Endothelial cell of umbilical vein (primary cell): Measurements from ENCODE around the gene ZNF423. TPM values are rescaled to one million over a fixed set of nuclear protein-coding genes. Genes with fewer than 3 reads are reported as not detected.

ENCODE experiments used
- BruUV-seq: library from RNA; stranded (reverse); fragments of 400-500 nt; replicated peaks from 2 replicates; lab custom pipeline; 2021; lab: Mats Ljungman, UMichigan
- CTCF ChIA-PET: fragments of 300-600, 350-600 bp; sonication (Branson Sonifier 250); formaldehyde crosslinking; loops from one replicate; lab custom pipeline; 2021; ENCODE audit warnings: antibody characterized with exemption, inconsistent platforms; lab: Charles Lee
- POLR2A ChIA-PET: fragments of 300-600, 350-600 bp; sonication (Branson Sonifier 250); formaldehyde crosslinking; loops from one replicate; lab custom pipeline; 2021; ENCODE audit warnings: antibody characterized with exemption, inconsistent platforms; lab: Charles Lee
- DNase-seq: peaks from one replicate; pipeline ENCODE4 v3.0.0-alpha.2; 2011; ENCODE audit warnings: low read depth, low spot score
- FAIRE-seq: peaks from 2 replicates; lab custom pipeline; 2011; peaks lifted over from hg19 to GRCh38; lab: Jason Lieb, UNC
- H2AFZ ChIP-seq: 2 replicates; pipeline ENCODE4 v1.6.0; 2012; ENCODE audit warnings: low read depth, low read length, control low read depth, inconsistent platforms
- H3K27ac ChIP-seq: 2 replicates; pipeline ENCODE4 v1.5.1; 2011; ENCODE audit warnings: low read depth, mild to moderate bottlenecking, control low read depth, low read length, moderate library complexity; ENCODE audit not compliant: insufficient read depth
- H3K27me3 ChIP-seq, 2 experiments: 2 replicates each; pipeline versions ENCODE4 v1.6.0 to v1.6.1; 2011; ENCODE audit warnings: low read length in 2 of 2, mixed read lengths in 1 of 2; ENCODE audit not compliant: control insufficient read depth in 2 of 2, insufficient read depth in 2 of 2
- H3K36me3 ChIP-seq, 2 experiments: 2 replicates in 1 of 2; 3 replicates in 1 of 2; pipeline ENCODE4 v1.5.1; 2011; ENCODE audit warnings: low read length in 2 of 2, mild to moderate bottlenecking in 1 of 2, moderate library complexity in 1 of 2; ENCODE audit not compliant: control insufficient read depth in 2 of 2, insufficient read depth in 2 of 2; ENCODE audit errors: extremely low read depth in 1 of 2
- H3K4me1 ChIP-seq: 3 replicates; pipeline ENCODE4 v1.5.1; 2011; ENCODE audit warnings: mild to moderate bottlenecking, low read length; ENCODE audit not compliant: control insufficient read depth, insufficient read depth; ENCODE audit errors: extremely low read depth
- H3K4me2 ChIP-seq: 2 replicates; pipeline ENCODE4 v1.6.1; 2011; ENCODE audit warnings: low read length, control low read depth, mixed read lengths; ENCODE audit not compliant: insufficient read depth
- H3K4me3 ChIP-seq, 3 experiments: fragments of 200-600 bp in 1 of 3; sonication (generic), shearing (Covaris generic) in 1 of 3; replicated peaks in 1 of 3; 2 replicates each; pipeline ENCODE4 v1.5.1; 2011 to 2016; ENCODE audit warnings: control low read depth in 3 of 3, low read length in 3 of 3, mild to moderate bottlenecking in 2 of 3, inconsistent platforms in 1 of 3, low read depth in 1 of 3, moderate library complexity in 1 of 3; ENCODE audit not compliant: insufficient read depth in 1 of 3
- H3K79me2 ChIP-seq: 2 replicates; pipeline ENCODE4 v1.6.0; 2012; ENCODE audit warnings: low read length, inconsistent platforms; ENCODE audit not compliant: control insufficient read depth, insufficient read depth
- H3K9ac ChIP-seq: replicated peaks from 2 replicates; pipeline ENCODE3; 2011; ENCODE audit warnings: low read length, control low read depth; ENCODE audit not compliant: insufficient read depth; ENCODE audit errors: extremely low read depth
- H3K9me1 ChIP-seq: replicated peaks from 3 replicates; pipeline ENCODE4 v1.6.0; 2011; ENCODE audit warnings: mild to moderate bottlenecking, low read length; ENCODE audit not compliant: control insufficient read depth, insufficient read depth; ENCODE audit errors: extremely low read depth
- H3K9me3 ChIP-seq: replicated peaks from 2 replicates; pipeline ENCODE4 v1.5.1; 2012; ENCODE audit warnings: low read length, inconsistent platforms; ENCODE audit not compliant: control insufficient read depth, insufficient read depth
- H4K20me1 ChIP-seq: replicated peaks from 2 replicates; pipeline ENCODE3; 2011; ENCODE audit warnings: mild to moderate bottlenecking, low read length; ENCODE audit not compliant: control insufficient read depth, insufficient read depth; ENCODE audit errors: extremely low read depth
- EZH2 ChIP-seq: IDR thresholded peaks from 2 replicates; pipeline ENCODE4 v1.6.1; 2012; ENCODE audit warnings: borderline replicate concordance, low read depth, mild to moderate bottlenecking, moderate library complexity, low read length, inconsistent platforms; ENCODE audit not compliant: severe bottlenecking
- FOS ChIP-seq: IDR thresholded peaks from 2 replicates; pipeline ENCODE4 v1.6.1; 2011; ENCODE audit warnings: mild to moderate bottlenecking, low read length, moderate library complexity, borderline replicate concordance; ENCODE audit not compliant: insufficient read depth
- GATA2 ChIP-seq: IDR thresholded peaks from 2 replicates; pipeline ENCODE4 v1.7.0; 2011; ENCODE audit warnings: low read depth, mild to moderate bottlenecking, moderate library complexity, mixed read lengths, low read length; ENCODE audit not compliant: insufficient read length, insufficient read depth
- JUN ChIP-seq: IDR thresholded peaks from 2 replicates; pipeline ENCODE4 v1.6.1; 2011; ENCODE audit warnings: borderline replicate concordance, low read depth; ENCODE audit not compliant: insufficient read length, insufficient read depth
- MYC ChIP-seq: IDR thresholded peaks from one replicate; pipeline ENCODE4 v1.6.1; 2011; ENCODE audit warnings: mild to moderate bottlenecking, low read depth, low read length
- POLR2A ChIP-seq: IDR thresholded peaks from 2 replicates; pipeline ENCODE4 v1.6.1; 2012; ENCODE audit warnings: low read depth, mild to moderate bottlenecking, control low read depth, low read length
- POLR2AphosphoS5 ChIP-seq: IDR thresholded peaks from 2 replicates; pipeline ENCODE4 v1.6.1; 2012; ENCODE audit warnings: low read depth, mild to moderate bottlenecking, control low read depth, low read length, moderate library complexity; ENCODE audit not compliant: insufficient read depth
- dilution Hi-C: fragments of 300-500 bp; cut with MboI; formaldehyde crosslinking; loops from one replicate; pipeline ENCODE4 v1.15.0; 2019; ENCODE audit warnings: low sequenced_read_pairs; ENCODE audit not compliant: extremely low pct_ligation_motif_present
- intact Hi-C: fragments of 100-400 bp; cut with micrococcal nuclease; formaldehyde crosslinking; loops from one replicate; pipeline ENCODE4 v1.10.0; 2022
- polyA plus RNA-seq, 4 experiments: library from polyadenylated mRNA; depleted of rRNA in 3 of 4; stranded (reverse) in 3 of 4; unstranded in 1 of 4; fragments of >200 nt; gene quantifications; 2 replicates each; pipeline versions ENCODE4 v1.2.1 to v1.2.3, GENCODE V29; 2011 to 2012; ENCODE audit warnings: missing spikeins in 1 of 4
- total RNA-seq: library from RNA; stranded (reverse); gene quantifications from 2 replicates; pipeline ENCODE4 v1.2.3, GENCODE V29; 2021
- TF ChIP-seq, protein P1 (sequence below): IDR thresholded peaks from 2 replicates; pipeline ENCODE4 v1.6.1; 2011; ENCODE audit not compliant: insufficient read depth, insufficient read length

Gene ZNF423
- total and polyA plus RNA-seq, 2 donors (not counting 3 experiments of a cell fraction or from before 2014, with no cell fraction given), result 2.2 to 8.1 TPM

DNA sequence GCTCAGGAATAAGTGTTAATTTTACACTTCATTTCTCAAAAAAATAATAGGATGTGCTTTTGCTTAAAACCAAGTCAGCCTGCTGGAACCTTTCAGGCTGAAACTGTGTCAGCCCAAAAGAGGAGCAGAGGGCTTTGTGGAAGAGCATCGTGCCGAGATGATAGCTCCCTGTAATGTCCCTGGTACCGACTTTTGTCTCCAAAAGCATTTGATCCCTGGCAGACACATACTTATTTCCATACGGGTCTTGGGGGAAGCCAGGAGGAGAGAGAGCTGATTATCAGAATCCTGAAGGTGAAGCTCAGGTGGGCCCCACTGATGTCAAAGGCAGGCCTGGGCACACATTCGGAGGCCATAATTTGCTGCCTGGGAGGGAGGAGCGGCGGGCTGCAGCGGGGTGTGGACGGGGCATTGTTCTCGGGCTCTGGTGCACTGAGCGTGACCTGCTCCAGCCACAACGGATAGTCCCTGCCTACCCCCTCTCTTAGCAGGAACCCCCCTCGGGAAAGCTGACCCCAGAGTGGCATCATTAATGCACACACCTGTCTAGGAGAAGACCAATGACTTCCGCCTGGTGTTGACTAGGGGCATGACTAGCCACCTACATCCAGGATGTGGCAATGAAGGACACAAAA is 326.4 kb downstream of the ZNF423 start:
- POLR2A ChIA-PET, result no interaction called here
- dilution Hi-C loops (no loop called here), intact Hi-C loops (no loop called here)
- H3K4me1 ChIP-seq, result no peaks in the 10 kb centered on the region
- H3K27ac ChIP-seq, result no peak overlapping the region
- no peak overlapping the region for H3K9ac ChIP-seq
- DNase-seq (no peak), FAIRE-seq (no peak)
- H3K79me2 ChIP-seq, result no peaks in the 10 kb centered on the region
- no peak overlapping the region for H3K4me3 ChIP-seq
- H3K9me1 ChIP-seq, result no peaks in the 10 kb centered on the region
- H3K4me2 ChIP-seq, result no peak overlapping the region
- TF ChIP-seq JUN, result no peak
- no peak for TF ChIP-seq POLR2A
- TF ChIP-seq, protein P1, sequence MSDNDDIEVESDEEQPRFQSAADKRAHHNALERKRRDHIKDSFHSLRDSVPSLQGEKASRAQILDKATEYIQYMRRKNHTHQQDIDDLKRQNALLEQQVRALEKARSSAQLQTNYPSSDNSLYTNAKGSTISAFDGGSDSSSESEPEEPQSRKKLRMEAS, result no peak
- no peak for TF ChIP-seq MYC
- no peak for TF ChIP-seq GATA2
- no peak for TF ChIP-seq FOS
- TF ChIP-seq POLR2AphosphoS5, result no peak
- TF ChIP-seq EZH2, result no peak
- no peak overlapping the region for H2AFZ ChIP-seq
- no TSS peak for BruUV-seq
- H3K9me3 ChIP-seq, result no peaks in the 10 kb centered on the region
- CTCF ChIA-PET, result interaction anchor here (1.4 kb wide), 1 partner anchor 9 kb away, joined by 3 read pairs; no protein-coding TSS in a partner anchor
- H4K20me1 ChIP-seq, result no peaks in the 10 kb centered on the region
- H3K27me3 ChIP-seq, result no peaks in the 10 kb centered on the region
- no peaks in the 10 kb centered on the region for H3K36me3 ChIP-seq
